Fibroblast of lung (primary cell): ENCODE data around the gene HDAC10.

Experiments used
- CTCF ChIP-seq, 2 donors: IDR thresholded peaks in 1 of 2; conservative IDR thresholded peaks in 1 of 2; 1 replicate in 1 of 2; 2 replicates in 1 of 2; pipeline ENCODE4 v1.5.1; 2011 to 2012; ENCODE audit warnings: low read length in 2 of 2, control low read depth in 1 of 2, inconsistent platforms in 1 of 2, low read depth in 1 of 2, mild to moderate bottlenecking in 1 of 2
- EZH2 ChIP-seq: IDR thresholded peaks from 2 replicates; pipeline ENCODE4 v1.5.1; 2012; ENCODE audit warnings: low read length, control low read depth, mild to moderate bottlenecking; ENCODE audit errors: missing control alignments

DNA sequence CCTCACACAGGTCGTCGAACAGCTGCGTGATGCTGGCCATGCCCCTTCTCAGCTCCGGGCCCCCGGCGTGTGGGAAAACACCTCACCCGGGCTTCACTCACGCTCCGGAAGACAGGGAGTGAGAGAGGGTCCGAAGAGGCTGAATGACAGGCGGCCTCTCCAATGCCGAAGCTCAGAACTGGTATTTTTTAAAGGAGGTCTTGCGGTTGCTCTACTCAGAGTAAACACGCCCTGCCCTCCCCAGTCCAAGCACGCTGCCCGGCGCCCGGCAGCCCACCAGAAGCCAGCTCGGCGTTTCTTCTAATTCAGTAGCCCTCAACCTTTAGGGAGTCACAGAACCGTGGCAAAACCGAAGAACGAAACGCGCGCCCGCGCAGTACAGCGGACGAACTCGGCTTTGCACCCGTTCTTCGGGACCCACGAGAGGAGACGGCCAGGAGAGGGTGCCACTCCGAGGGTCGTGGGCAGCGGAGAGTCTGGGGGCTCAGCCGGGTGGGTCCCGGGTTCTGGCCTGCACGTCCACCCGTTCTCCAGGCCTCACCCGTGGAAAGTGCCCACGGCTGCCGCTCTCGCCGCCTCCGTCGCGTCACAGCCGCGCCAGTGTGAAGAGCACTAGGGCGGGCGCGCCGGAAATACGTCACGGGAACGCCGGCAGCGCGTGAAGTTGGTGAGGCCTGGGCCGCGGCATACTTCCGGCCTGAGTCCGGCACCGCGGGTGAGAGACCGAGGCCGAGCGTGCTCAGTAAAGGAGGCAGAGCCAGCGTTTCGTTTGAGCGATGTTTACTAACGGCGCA lies 6.4 kb downstream of the HDAC10 start, which contains the start of gene TUBGCP6:
- TF ChIP-seq CTCF (conservative IDR thresholded peaks at IDR 0.05 in 1 of 2, IDR thresholded peaks at IDR 0.05 in 1 of 2; ENCODE audit: low read depth in 1 of 2, low read length in 2 of 2) (no peak), EZH2 (no peak)
